A673 (cell line): ENCODE measurements around the gene FOXN3. TPM values are rescaled to one million over a fixed set of nuclear protein-coding genes. Genes with fewer than 3 reads are reported as not detected.

Source experiments
- BruUV-seq: library from RNA; stranded (reverse); fragments of 400-500 nt; replicated peaks from 2 replicates; lab custom pipeline; 2021; lab: Mats Ljungman, UMichigan
- CTCF ChIA-PET: fragments of 300-600 bp; sonication (Branson Sonifier 250); formaldehyde crosslinking; loops from one replicate; lab custom pipeline; 2022; ENCODE audit warnings: antibody characterized with exemption; lab: Charles Lee
- POLR2A ChIA-PET: fragments of 300-600 bp; sonication (Branson Sonifier 250); formaldehyde crosslinking; loops from one replicate; lab custom pipeline; 2022; ENCODE audit warnings: antibody characterized with exemption; ENCODE audit not compliant: low non-redundant PET; lab: Charles Lee
- DNase-seq: peaks from one replicate; pipeline ENCODE4 v3.0.0-alpha.2; 2015; ENCODE audit warnings: low spot score
- H3K27ac ChIP-seq: fragments of 200-600 bp; sonication (generic); 2 replicates; pipeline ENCODE4 v1.5.1; 2016; ENCODE audit warnings: mixed run types, low read depth, mild to moderate bottlenecking, mixed read lengths, antibody characterized with exemption, low read length; ENCODE audit not compliant: poor library complexity, severe bottlenecking
- H3K27me3 ChIP-seq: fragments of 200-600 bp; sonication (generic); replicated peaks from 2 replicates; pipeline ENCODE4 v1.6.1; 2017; ENCODE audit warnings: mixed run types, low read depth, mild to moderate bottlenecking, mixed read lengths, antibody characterized with exemption, low read length; ENCODE audit not compliant: insufficient read depth, poor library complexity
- H3K36me3 ChIP-seq: fragments of 200-600 bp; sonication (generic); 2 replicates; pipeline ENCODE4 v1.6.1; 2016; ENCODE audit warnings: mixed run types, mild to moderate bottlenecking, mixed read lengths, antibody characterized with exemption, low read length; ENCODE audit not compliant: insufficient read depth, poor library complexity, severe bottlenecking
- H3K4me1 ChIP-seq: fragments of 200-600 bp; sonication (generic); 2 replicates; pipeline ENCODE4 v1.6.1; 2017; ENCODE audit warnings: mixed run types, mild to moderate bottlenecking, mixed read lengths, antibody characterized with exemption, low read length; ENCODE audit not compliant: insufficient read depth, poor library complexity, severe bottlenecking
- H3K4me3 ChIP-seq: fragments of 200-600 bp; sonication (generic); 2 replicates; pipeline ENCODE4 v1.5.1; 2016; ENCODE audit warnings: low read depth, mixed run types, mild to moderate bottlenecking, mixed read lengths, low read length; ENCODE audit not compliant: poor library complexity, severe bottlenecking
- H3K9me3 ChIP-seq: fragments of 200-600 bp; sonication (generic); 2 replicates; pipeline ENCODE4 v1.6.1; 2016; ENCODE audit warnings: mixed run types, low read depth, mild to moderate bottlenecking, mixed read lengths, antibody characterized with exemption, low read length; ENCODE audit not compliant: poor library complexity, severe bottlenecking
- CTCF ChIP-seq: fragments of 300-800, 200-600 bp; sonication (generic); conservative IDR thresholded peaks from 2 replicates; pipeline ENCODE4 v1.5.1; 2017; ENCODE audit warnings: low read depth, mild to moderate bottlenecking, antibody characterized with exemption, low read length, moderate library complexity, mixed read lengths
- EZH2 ChIP-seq: fragments of 200-600 bp; sonication (generic); IDR thresholded peaks from 2 replicates; pipeline ENCODE4 v1.6.1; 2017; ENCODE audit warnings: borderline replicate concordance, low read depth, mild to moderate bottlenecking, mixed read lengths, antibody characterized with exemption, low read length; ENCODE audit not compliant: poor library complexity, severe bottlenecking
- intact Hi-C: fragments of 100-400 bp; cut with micrococcal nuclease; formaldehyde crosslinking; loops from one replicate; pipeline ENCODE4 v1.10.0; 2022; ENCODE audit not compliant: unreplicated experiment
- total RNA-seq: library from RNA; stranded (reverse); gene quantifications from 2 replicates; pipeline ENCODE4 v1.2.3, GENCODE V29; 2021

The FOXN3 gene
- total RNA-seq, 1 experiment from 2014 or later = 15.3 TPM

DNA sequence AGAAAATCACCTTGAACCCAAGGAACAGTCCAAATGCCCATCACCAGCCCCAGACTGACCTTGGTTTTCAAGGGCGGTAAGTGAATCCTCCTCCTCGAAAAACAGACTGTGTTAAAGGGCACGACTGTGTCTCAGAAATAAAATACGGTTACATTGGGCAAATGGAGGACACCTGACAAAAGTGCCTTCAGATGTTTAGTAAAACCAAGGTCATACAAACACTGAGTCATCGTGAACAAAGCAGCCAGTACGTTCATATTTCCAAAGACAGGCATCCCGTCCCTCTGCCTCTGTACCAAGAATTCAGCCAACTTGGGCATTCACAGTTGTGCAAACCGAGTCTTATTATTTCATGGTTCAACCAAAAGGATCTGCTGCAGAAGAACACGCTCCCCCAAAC lies 25.9 kb downstream of the FOXN3 start:
- TF ChIP-seq EZH2 (no peak), CTCF (no peak)
- CTCF ChIA-PET = no interaction called here
- H3K4me3 ChIP-seq = no peak overlapping the region
- BruUV-seq = no TSS peak
- peaks cover 3% of the 10 kb centered on the region for H3K4me1 ChIP-seq
- H3K27ac ChIP-seq = no peak overlapping the region
- no peaks in the 10 kb centered on the region for H3K27me3 ChIP-seq
- H3K9me3 ChIP-seq = no peaks in the 10 kb centered on the region
- DNase-seq = no peak
- intact Hi-C loops = no loop called here
- POLR2A ChIA-PET = no interaction called here
- no peaks in the 10 kb centered on the region for H3K36me3 ChIP-seq

DNA sequence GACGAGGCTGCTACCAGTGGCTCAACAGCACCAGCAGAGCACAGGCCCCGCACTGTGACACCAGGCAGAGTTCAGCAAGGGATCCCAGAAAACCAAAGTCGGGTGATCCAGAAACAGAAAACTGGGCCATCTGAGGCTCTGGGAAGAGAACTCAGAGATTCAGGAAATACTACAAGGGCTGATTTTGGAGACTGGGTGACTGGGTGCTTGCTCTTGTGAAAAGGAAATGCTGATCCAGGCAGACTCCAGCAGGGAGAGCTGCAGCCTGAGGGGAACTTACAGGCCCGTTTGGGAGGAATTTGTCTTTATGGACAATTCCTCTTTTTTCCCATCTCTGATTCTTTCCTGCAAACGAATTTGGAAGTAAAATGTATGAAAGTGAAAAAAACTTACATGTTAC lies 28.2 kb downstream of the FOXN3 start:
- ChIA-PET CTCF (no interaction called here), POLR2A (no interaction called here)
- intact Hi-C loops = no loop called here
- H3K4me3 ChIP-seq = no peak overlapping the region
- no peaks in the 10 kb centered on the region for H3K9me3 ChIP-seq
- no peaks in the 10 kb centered on the region for H3K27me3 ChIP-seq
- H3K36me3 ChIP-seq = no peaks in the 10 kb centered on the region
- no peak overlapping the region for H3K27ac ChIP-seq
- peaks cover 6% of the 10 kb centered on the region for H3K4me1 ChIP-seq
- TF ChIP-seq CTCF = peak; percentile 26; the same call in 1 of the 2 replicates
- no peak for TF ChIP-seq EZH2
- no peak for DNase-seq
- no TSS peak for BruUV-seq

- H3K27ac ChIP-seq = no peak overlapping the region
- BruUV-seq = no TSS peak
- intact Hi-C loops = no loop called here
- ChIA-PET CTCF (no interaction called here), POLR2A (no interaction called here)
- TF ChIP-seq CTCF = no peak
- no peak for TF ChIP-seq EZH2
- H3K36me3 ChIP-seq = no peaks in the 10 kb centered on the region
- peaks cover 6% of the 10 kb centered on the region for H3K4me1 ChIP-seq
- H3K27me3 ChIP-seq = no peaks in the 10 kb centered on the region
- DNase-seq = no peak
- H3K4me3 ChIP-seq = no peak overlapping the region
- no peaks in the 10 kb centered on the region for H3K9me3 ChIP-seq
Observed at GRCh38 chr14:89387922-89388685, 28.9 kb downstream of the FOXN3 start.
